ENCODE results near the gene WDPCP. TPM values are rescaled to one million over a fixed set of nuclear protein-coding genes. Genes with fewer than 3 reads are reported as not detected.
A peak's percentile ranks its signal among the peaks of the same experiment; 100 is the strongest.
"Not testable (repeated sequence)": the region's sequence is repeated elsewhere in the genome, so short reads cannot be mapped to it uniquely, and the experiment has no call there.

The WDPCP gene
- total RNA-seq, 1 donor from 2014 or later = 16.0 TPM

DNA sequence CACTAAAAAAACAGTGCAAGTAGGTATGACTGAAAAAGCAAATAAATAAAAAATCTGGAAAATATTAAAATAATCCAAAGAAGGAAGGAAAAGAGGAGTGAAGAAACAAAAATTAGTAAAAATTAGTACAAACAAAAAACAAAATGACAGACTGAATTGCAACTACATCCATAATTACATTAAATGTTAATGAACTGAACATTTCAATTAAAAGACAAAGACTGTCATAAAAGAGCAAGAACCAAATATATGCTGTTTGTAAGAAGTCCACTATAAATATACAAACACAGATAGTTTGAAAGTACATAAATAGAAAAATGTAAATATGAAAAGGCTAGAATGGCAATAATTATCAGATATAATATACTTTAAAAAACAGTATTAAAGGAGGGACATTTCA lies 267.6 kb downstream of the WDPCP start:
- no peak for DNase-seq
- intact Hi-C loops (cut with micrococcal nuclease) = no loop called here
- no peak for ATAC-seq

GRCh38 chr2:63310614-63311013 lies 277.7 kb downstream of the WDPCP start:
- ATAC-seq (no peak), DNase-seq (no peak)
- intact Hi-C loops (cut with micrococcal nuclease) = no loop called here

DNA sequence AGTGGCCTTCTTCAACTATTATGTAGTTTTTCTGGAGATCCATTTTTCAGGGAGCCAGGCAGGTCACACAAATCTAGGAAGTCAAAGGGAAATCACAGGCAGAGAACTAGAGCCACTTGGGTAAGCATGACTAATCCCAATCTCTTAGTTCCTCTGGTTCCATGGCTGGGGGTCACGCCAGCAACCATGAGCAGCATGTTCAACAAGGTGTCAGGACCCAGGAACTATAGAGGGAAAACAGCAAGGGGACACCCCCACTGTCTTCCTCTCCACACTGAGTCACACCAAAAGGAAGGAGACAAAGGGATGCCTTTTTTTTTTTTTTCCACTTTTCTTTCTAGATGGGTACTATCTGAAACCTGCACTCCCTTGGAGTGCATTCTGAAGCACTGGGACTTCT lies 286.8 kb downstream of the WDPCP start:
- ATAC-seq (no peak), DNase-seq (no peak)
- intact Hi-C loops (cut with micrococcal nuclease) = no loop called here

- no peak for ATAC-seq
- intact Hi-C loops (cut with micrococcal nuclease) = no loop called here
- DNase-seq = no peak
Measured at GRCh38 chr2:63300835-63301234, 287.4 kb downstream of the WDPCP start.

DNA sequence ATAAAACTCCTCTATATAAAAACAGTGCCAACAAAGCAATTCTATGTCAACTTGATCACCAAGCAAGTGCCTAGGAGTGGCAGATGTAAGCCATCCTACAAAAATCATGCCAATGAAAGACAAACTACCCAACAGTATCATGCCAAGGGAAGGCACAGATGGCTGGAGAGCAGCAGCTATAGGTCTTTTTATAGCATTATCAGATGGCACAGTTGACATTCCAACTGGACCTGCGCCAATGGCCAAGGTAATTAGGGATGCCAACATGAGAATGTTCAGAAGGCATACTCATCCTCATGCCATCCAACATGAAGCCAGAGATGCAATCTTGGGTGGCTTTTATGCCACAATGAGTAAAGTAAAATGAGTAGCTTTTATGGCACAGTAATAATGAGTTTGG lies 300.3 kb downstream of the WDPCP start:
- intact Hi-C loops (cut with micrococcal nuclease) = no loop called here
- ATAC-seq (no peak), DNase-seq (no peak)

- ATAC-seq; DNase-seq; intact Hi-C loops (cut with micrococcal nuclease): not testable (repeated sequence)
Measured at GRCh38 chr2:63286520-63286919, 301.8 kb downstream of the WDPCP start.

DNA sequence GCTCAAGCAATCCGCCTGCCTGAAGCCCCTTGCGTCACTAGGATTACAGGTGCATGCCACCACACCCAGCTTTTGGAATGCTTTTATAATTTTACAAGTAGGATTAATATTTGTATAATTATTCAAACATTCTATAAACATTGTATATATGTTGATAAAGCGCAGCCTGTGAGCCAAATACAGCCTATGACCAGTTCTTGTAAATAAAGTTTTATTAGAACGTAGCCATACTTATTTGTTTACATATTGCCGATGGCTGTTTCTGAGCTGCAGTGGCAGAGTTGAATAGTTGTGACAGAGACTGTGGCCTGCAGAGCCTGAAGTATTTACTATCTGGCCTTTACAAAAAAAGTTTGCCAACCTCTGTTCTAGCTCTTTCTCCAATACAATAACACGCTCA lies 305.0 kb downstream of the WDPCP start:
- DNase-seq (no peak), ATAC-seq (no peak)
- intact Hi-C loops (cut with micrococcal nuclease) = no loop called here

DNA sequence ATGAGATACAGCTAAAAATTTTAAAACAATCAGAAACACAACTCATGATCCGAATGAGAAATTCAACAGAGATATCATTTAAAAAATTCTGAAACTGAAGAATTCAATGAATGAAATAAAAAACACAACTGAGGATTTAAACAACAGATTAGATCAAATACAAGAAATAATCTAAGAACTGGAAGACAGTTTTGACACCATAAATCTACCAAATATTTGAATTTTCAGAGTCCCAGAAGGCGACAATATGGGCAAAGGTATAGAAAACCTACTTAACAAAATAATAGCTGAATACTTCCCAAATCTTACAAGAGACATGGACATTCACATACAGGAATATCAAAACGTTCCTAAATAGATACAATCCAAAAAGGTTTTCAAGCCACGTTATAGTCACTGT lies 315.7 kb downstream of the WDPCP start:
- ATAC-seq (no peak), DNase-seq (no peak)
- intact Hi-C loops (cut with micrococcal nuclease) = no loop called here

DNA sequence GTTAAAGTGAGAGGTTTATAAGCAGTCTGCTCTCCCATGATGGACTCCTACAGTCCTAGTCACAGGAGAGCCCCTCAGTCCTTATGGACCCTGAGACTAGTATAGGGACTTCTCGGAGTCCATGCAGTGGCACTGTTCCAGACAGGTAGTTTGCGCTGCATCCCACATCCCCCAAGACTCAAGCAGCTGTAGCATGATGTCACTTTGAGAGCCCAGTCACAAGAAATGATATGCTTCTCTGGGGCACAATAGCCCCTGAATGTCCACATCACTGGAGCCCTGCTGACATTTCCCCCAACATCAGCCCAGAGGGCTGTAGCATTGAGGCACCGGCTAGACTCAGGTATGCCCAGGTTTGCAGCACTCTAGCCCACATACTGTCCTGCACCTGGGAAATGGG lies 317.6 kb downstream of the WDPCP start:
- DNase-seq (no peak), ATAC-seq (no peak)
- intact Hi-C loops (cut with micrococcal nuclease) = no loop called here

DNA sequence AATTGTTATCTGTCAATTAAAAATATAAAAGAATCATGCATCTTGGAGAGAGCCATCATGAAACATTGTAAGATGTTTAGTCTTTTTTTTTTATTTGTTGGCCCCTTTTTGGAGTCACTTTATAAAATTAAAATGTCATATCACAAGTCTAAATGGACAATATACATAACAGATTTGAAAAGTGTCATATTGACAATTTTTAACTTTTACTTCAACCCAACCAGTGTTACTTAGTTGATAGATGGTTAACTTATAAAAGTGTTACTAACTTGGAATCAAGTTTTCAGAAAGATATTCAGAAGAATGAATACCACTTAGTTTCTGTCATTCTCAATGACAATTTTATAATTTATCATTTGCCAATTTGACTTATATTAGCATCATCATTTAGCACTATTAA lies 319.3 kb downstream of the WDPCP start:
- intact Hi-C loops (cut with micrococcal nuclease) = no loop called here
- DNase-seq (no peak), ATAC-seq (no peak)

DNA sequence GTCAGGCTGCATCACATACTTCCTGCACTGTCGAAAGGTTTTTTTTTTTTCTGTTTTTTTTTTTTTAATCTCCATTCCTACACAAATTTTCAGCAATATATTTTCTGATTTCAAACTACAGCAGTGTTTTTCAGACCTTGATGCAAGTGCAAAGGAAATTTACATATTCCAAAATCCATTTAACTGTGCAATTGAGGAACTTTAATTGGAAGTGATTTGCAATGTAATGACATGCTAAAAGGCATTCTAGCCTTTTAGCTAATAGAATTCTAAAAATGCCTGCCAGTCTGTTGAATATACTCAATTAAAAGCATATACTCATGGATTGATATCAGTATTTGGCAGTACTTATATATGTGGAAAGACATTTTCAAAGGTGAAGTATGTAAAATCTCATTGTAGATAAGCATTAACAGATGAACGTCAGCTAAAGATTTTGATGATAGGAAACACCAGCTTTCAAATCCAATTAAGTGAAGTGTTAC lies 327.1 kb downstream of the WDPCP start:
- ATAC-seq (no peak), DNase-seq (no peak)
- intact Hi-C loops (cut with micrococcal nuclease) = no loop called here

GRCh38 chr2:63257473-63257872 lies 330.8 kb downstream of the WDPCP start:
- intact Hi-C loops (cut with micrococcal nuclease) = no loop called here
- DNase-seq (no peak), ATAC-seq (no peak)

- no peak for DNase-seq
- intact Hi-C loops (cut with micrococcal nuclease) = no loop called here
- ATAC-seq = no peak
Measured at GRCh38 chr2:63249161-63249560, 339.1 kb downstream of the WDPCP start.

- intact Hi-C loops (cut with micrococcal nuclease) = no loop called here
- DNase-seq (no peak), ATAC-seq (peak; percentile 18)
Measured at GRCh38 chr2:63242747-63243146, 345.5 kb downstream of the WDPCP start.

- no peak for ATAC-seq
- DNase-seq = no peak
- intact Hi-C loops (cut with micrococcal nuclease) = no loop called here
Measured at GRCh38 chr2:63225964-63226686, 362.2 kb downstream of the WDPCP start.

GRCh38 chr2:63218800-63219526 lies 369.3 kb downstream of the WDPCP start:
- no peak for ATAC-seq
- intact Hi-C loops (cut with micrococcal nuclease) = no loop called here

DNA sequence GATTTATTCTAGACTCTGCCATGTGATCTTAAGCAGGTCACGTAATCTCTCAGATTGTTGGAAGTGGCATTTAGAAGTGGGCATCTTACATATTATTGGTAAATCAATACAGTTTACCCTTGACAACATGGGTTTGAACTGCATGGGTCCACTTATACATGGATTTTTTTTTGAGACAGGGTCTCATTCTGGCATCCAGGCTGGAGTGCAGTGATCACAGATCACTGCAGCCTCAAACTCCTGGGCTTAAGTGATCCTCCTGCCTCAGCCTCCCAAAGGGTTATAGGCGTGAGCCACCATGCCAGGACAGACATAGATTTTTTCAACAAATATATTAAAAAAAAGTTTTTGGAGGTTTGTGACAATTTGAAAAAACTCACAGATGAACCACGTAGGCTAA lies 393.0 kb downstream of the WDPCP start:
- intact Hi-C loops (cut with micrococcal nuclease) = no loop called here
- DNase-seq = no peak
- no peak for ATAC-seq

More at GRCh38 chr2:63218800-63219526, 369.3 kb downstream of the WDPCP start:
- no peak for DNase-seq

DNA sequence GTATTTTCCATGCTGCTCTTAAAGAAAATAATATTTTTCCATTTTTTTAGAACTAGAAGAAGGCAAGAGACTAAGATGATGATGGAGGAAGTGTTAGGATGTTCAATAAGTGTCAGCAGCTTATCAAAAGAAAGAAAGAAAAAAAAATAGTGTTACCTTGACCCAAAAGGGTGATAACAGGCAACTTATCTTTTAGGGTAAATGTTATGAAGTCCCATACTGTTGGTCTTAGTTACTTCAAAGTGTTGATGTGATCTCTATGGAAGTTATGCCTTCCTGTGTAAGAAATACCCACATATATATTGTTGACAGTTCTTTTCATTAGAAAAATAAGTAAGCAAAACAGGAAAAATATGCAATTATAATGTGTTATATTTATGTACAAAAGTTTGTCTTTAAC lies 394.1 kb downstream of the WDPCP start:
- intact Hi-C loops (cut with micrococcal nuclease) = no loop called here
- ATAC-seq (no peak), DNase-seq (no peak)

- DNase-seq (no peak), ATAC-seq (no peak)
- intact Hi-C loops (cut with micrococcal nuclease) = no loop called here
Measured at GRCh38 chr2:63192889-63193774, 395.1 kb downstream of the WDPCP start.
